Hematopoietic multipotent progenitor cell (in vitro differentiated cells): ENCODE results near the gene TRMT1. TPM values are rescaled to one million over a fixed set of nuclear protein-coding genes. Genes with fewer than 3 reads are reported as not detected.

Experiments
- DNase-seq, 3 donors: peaks; one replicate each; pipeline ENCODE4 v3.0.0-alpha.2; 2011 to 2015; ENCODE audit warnings: low read depth in 2 of 3, low spot score in 2 of 3
- total RNA-seq: library from RNA; depleted of rRNA; stranded (reverse); fragments of >200 nt; gene quantifications from one replicate; pipeline ENCODE4 v1.2.3, GENCODE V29; 2012

TRMT1 gene
- total RNA-seq, 1 donor, result 60.9 TPM

GRCh38 chr19:13092606-13093235, 23.8 kb downstream of the TRMT1 start:
- DNase-seq, result no peak

GRCh38 chr19:13092158-13092543, 24.4 kb downstream of the TRMT1 start:
- no peak for DNase-seq

- DNase-seq, result peak in 2 of 3 donors; percentile 65 to 66
Measured at GRCh38 chr19:13091400-13092157, 25.0 kb downstream of the TRMT1 start.

- DNase-seq, result no peak
Measured at GRCh38 chr19:13090511-13091231, 25.9 kb downstream of the TRMT1 start.

GRCh38 chr19:13089857-13090507, 26.6 kb downstream of the TRMT1 start:
- DNase-seq, result no peak

GRCh38 chr19:13089139-13089856, 27.2 kb downstream of the TRMT1 start:
- DNase-seq, result peak in 1 of 3 donors; percentile 69

- no peak for DNase-seq
Measured at GRCh38 chr19:13087795-13088537, 28.6 kb downstream of the TRMT1 start.

- no peak for DNase-seq
Measured at GRCh38 chr19:13087295-13087694, 29.2 kb downstream of the TRMT1 start.

GRCh38 chr19:13086341-13086740, 30.2 kb downstream of the TRMT1 start:
- DNase-seq, result no peak

- no peak for DNase-seq
Measured at GRCh38 chr19:13085666-13086065, 30.9 kb downstream of the TRMT1 start.

GRCh38 chr19:13083627-13084026, 32.9 kb downstream of the TRMT1 start:
- DNase-seq, result no peak

GRCh38 chr19:13083008-13083404, 33.5 kb downstream of the TRMT1 start:
- no peak for DNase-seq

GRCh38 chr19:13082192-13083007, 34.1 kb downstream of the TRMT1 start:
- no peak for DNase-seq

GRCh38 chr19:13079542-13079986, 37.0 kb downstream of the TRMT1 start:
- peak in 2 of 3 donors; percentile 55 to 74 for DNase-seq

- no peak for DNase-seq
Measured at GRCh38 chr19:13078897-13079541, 37.5 kb downstream of the TRMT1 start.

- no peak for DNase-seq
Measured at GRCh38 chr19:13078381-13078780, 38.2 kb downstream of the TRMT1 start.

GRCh38 chr19:13077240-13077639, 39.3 kb downstream of the TRMT1 start:
- DNase-seq, result peak in 2 of 3 donors; percentile 56 to 84

GRCh38 chr19:13076787-13077186, 39.8 kb downstream of the TRMT1 start:
- DNase-seq, result no peak
